ENCODE results near the gene DNAL1.

DNA sequence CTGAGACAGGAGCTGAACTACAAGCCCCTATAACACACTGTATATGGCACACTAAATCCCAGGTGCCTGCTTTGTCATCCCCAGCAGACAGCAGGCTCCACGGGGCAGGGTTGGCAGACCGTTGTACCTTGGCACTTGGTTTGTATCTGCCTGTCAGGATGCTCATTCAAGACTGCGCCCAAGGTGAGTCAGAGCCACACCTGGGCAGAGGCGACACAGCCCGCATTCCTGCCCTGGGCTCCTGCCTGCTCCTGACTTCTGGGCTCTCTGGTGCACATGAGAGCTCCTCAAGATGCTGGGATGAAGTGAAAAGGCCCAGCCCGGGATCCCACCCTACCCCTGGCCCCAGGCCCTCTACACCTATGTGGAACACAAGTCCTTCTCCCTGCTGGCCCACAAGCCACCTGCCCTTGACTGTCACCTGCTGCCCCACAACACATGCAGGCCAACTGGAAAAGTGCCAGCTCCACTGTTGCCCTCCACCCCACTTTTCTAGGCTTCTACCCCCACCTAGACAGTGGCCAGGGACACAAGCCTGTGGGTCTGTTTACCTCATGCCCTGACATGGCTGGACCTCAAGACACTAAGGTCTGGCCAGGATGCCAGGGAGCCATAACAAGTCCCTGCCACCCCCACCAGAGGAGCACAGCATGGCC is 100.2 kb downstream of the DNAL1 start:
- TF ChIP-seq, protein P1, sequence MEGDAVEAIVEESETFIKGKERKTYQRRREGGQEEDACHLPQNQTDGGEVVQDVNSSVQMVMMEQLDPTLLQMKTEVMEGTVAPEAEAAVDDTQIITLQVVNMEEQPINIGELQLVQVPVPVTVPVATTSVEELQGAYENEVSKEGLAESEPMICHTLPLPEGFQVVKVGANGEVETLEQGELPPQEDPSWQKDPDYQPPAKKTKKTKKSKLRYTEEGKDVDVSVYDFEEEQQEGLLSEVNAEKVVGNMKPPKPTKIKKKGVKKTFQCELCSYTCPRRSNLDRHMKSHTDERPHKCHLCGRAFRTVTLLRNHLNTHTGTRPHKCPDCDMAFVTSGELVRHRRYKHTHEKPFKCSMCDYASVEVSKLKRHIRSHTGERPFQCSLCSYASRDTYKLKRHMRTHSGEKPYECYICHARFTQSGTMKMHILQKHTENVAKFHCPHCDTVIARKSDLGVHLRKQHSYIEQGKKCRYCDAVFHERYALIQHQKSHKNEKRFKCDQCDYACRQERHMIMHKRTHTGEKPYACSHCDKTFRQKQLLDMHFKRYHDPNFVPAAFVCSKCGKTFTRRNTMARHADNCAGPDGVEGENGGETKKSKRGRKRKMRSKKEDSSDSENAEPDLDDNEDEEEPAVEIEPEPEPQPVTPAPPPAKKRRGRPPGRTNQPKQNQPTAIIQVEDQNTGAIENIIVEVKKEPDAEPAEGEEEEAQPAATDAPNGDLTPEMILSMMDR (IDR thresholded peaks at IDR 0.05; ENCODE audit: borderline replicate concordance, extremely low read depth, low read length, poor library complexity, severe bottlenecking), result no peak
- TF ChIP-seq EZH2 (IDR thresholded peaks at IDR 0.05; ENCODE audit: borderline replicate concordance, low read depth, low read length, severe bottlenecking), result no peak
